NCI-H1417 treated with DMSO at 0.1 percent for 48 hours (cell line): Measurements from ENCODE around the gene LST1.
"Not testable (repeated sequence)": the region's sequence is repeated elsewhere in the genome, so short reads cannot be mapped to it uniquely, and the experiment has no call there.

Experiments
- DNase-seq: peaks from one replicate; lab custom pipeline; 2025; lab: John Stamatoyannopoulos, UW

LST1 gene

DNA sequence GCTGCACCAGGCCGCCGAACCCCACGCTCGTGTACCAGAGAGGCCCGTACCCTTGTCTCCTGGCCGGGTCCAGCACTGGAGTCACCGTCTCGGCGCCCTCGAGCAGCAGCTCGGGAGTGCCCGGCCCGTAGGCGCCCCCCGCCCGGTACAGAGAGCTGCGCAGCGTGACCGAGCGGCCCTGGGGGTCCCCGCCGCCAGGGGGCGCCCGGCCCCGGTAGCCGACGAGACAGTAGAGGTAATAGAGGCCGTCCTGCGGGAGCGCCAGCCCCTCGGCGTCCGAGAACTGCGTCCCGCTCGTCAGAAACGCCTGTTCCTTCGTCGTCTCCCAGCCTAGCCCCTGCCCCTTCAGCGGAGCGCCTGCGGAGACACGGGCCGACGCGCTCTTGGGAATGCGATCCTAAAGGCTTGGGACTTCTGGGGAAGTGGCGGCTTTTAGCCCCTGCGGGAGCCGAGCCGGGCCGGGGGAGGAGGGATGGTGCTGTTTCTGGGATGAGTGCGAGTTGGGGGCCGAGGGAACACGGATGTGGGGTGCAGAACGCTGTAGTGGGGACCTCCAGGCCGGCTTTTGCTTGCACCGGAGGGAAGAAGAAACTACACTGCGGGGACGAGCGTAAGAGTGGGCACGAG is 5.2 kb upstream of the LST1 start:
- DNase-seq, result no peak

DNA sequence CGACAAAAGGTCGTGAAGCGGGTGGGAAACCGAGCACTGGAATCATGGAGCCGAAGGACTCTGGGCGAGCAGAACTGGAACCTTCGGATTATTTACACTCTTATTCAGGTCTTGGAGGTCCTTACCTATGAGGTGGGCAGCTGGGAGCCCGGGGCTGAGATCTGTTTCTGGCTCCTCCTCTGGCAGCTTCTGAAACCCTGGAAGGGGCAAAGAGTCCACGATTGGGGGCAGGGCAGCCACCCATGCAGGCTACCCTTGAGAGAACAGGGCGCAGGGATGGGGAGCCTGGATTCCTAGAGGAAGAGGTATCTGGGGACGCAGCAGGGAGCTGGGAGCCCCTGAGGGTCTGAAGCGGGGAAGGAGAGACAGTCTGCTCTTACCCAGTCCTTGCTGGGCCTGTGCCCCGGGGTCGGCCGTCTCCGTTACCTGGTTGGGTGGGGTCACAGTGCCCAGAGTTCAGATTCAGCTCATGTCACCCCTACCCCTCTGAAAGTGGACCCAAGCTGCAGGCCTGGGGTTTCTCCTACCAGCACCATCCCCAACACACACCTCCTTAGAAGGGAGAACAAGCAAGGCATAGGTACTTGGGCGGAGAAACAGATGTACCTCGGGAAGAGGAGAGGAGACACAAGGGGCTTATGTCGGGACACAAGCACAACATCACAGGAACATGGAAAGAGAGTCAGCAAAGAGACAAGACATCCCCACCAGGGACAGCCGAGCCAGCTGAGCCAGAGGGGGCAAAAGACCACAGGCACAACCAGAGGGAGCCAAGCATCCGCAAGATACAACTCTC is 4.4 kb upstream of the LST1 start:
- no peak for DNase-seq

DNA sequence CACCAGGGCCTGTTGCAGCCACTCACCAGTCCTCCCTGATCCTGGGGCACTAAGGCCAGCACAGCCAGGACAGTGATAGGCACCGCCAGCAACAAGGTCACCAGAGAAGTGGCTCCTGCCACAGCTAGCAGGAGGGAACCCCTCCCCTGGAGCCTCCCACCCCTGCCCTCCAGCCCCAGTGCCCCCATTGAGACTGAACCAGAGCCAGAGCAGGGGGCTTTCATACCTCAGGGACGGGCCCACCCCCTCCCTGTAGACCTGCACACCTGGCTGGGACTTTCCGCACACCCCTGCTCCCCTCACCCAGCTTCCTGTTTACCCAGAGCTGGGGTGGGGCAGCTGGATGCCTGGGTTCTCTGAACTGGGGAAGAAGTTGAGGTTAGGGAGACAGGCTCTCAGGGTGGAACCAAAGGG is 3.8 kb upstream of the LST1 start, which contains the start of gene LTB:
TSS of gene LTB (minus strand) at position 195 of the 414 bp plus-strand sequence. CDS start at position 188, 7 bp downstream.
- no peak for DNase-seq

DNA sequence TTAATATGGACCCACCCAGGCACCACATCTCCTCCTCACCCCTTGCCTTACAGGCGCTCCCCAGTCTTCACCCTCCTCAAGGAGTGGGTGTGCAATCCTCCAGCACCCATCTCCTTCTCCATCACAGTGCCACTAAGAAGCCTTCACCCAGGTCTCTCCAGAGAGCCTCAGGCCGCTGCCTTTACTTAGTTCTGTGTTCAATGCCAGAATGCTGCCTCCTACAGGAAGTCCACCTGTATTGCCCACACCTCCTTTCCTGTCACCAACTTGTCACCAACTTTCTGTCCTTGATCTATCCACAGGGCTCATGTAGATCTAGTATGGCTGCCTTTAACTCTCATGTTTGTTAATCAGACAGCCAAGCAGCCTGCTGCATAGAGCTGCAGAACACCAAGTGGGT is 586 bp upstream of the LST1 start:
- no peak for DNase-seq

DNA sequence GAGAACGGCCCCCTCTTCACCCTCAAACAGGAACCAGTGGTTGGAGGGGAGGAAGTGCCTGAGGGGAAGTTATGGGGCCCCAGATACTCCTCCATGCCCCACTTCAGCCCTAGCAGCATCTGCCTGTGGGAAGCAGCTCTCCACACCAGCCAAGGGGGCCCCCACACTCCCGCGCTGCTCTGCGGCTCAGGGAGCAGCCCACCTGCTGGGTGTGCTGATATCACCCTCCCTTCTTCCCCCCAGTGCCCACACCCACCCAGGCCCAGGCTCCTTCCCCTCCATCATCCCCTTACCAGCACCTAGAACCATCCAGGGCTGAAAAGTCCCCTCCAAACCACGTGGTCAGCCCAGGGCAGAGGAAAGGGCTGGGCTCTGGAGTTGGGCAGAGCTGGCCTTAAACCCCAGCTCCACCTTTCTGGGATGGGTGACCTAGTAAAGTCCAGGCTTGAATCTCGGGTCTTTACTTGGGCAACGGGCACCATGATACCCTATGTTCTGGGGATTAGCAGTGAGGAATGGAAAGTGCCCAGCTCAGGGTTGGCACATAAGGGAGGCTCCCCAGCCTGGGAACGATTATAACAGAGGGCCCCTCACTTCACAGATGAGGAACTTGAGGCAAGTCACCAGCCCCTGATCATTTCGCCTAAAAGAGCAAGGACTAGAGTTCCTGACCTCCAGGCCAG is 663 bp downstream of the LST1 start:
- no peak for DNase-seq

GRCh38 chr6:31587791-31588777 is 2.0 kb downstream of the LST1 start:
- no peak for DNase-seq

GRCh38 chr6:31588871-31589650 is 3.0 kb downstream of the LST1 start:
- DNase-seq, result no peak

DNA sequence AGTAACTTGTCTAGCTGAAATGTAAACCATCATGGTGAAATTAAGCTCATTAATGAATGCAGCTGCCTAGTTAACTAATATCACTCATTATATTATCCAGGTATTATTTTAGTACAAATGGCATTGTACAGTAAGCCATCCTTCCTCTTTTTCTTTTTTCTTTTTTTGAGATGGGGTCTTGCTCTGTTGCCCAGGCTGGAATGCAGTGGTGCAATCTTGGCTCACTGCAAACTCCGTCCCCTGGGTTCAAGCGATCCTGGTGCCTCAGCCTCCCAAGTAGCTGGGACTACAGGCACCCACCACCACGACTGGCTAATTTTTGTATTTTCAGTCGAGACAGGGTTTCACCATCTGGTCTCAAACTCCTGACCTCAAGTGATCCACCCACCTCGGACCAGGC is 4.6 kb downstream of the LST1 start:
- DNase-seq, result not testable (repeated sequence)

- DNase-seq, result no peak
Observed at GRCh38 chr6:31592396-31592771, 6.3 kb downstream of the LST1 start.

GRCh38 chr6:31597006-31597405 is 10.9 kb downstream of the LST1 start:
- no peak for DNase-seq

- no peak for DNase-seq
Observed at GRCh38 chr6:31607317-31607716, 21.2 kb downstream of the LST1 start.

DNA sequence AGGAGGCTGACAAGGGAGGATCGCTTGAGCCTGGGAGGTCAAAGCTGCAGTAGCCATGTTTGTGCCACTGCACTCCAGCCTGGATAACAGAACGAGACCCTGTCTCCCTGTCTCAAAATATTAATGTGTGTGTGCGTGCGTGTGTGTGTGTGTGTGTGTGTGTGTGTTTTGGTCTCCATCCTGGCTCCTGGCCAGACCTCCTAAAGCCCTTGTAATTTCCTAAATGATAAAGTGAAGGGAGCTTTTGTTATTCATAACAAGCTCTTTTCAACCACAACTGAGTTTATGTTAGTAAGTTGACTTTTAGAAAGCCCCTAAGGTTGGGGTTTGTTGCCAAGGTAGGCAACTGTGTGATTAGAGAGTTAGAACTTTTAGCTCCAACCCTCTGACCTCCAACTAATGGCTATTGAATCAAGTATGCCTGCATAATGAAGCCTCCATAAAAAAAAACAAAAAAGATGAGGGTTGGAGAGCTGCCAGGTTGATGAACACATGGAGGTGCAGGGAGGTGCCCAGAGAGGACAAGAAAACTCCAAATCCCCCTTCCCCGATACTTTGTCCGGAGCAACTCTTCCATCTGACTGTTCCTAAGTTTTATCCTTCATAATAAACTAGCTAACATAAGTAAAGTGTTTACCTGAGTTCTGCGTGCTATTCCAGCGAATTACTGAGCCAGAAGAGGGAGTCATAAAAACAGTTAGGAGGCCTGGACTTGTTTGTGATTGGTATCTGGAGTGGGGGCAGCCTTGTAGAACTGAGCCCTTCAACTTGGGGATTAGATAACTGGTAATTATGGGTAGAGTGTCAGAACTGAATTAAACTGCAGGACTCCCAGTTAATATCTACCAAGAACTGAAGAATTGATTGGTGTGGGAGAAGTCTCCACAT is 23.7 kb downstream of the LST1 start:
- no peak for DNase-seq

- no peak for DNase-seq
Observed at GRCh38 chr6:31610968-31611367, 24.9 kb downstream of the LST1 start.

- no peak for DNase-seq
Observed at GRCh38 chr6:31614075-31614619, 28.1 kb downstream of the LST1 start.

GRCh38 chr6:31614684-31615578 is 28.9 kb downstream of the LST1 start, which contains the start of gene AIF1:
AIF1 (plus strand) TSS chr6:31615234; CDS start chr6:31615330, 96 bp downstream.
- DNase-seq, result no peak

DNA sequence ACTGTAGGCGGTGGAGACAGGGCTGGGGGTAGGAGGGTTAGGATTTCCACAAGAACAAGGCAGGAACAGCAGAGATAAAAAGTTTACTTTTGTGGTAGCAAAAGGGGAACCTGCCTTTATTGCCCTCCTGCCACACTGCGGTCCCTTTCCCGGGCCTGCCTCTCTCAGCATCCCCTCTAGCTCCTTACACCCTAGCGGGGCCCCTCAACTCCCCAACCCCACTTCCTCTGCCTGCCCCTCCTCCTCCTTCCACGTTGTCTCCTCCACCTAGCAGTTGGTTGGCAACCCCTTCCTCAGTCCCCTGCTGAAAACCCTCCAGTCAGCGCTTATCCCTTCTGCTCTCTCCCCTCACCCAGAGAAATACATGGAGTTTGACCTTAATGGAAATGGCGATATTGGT is 29.7 kb downstream of the LST1 start:
- no peak for DNase-seq

DNA sequence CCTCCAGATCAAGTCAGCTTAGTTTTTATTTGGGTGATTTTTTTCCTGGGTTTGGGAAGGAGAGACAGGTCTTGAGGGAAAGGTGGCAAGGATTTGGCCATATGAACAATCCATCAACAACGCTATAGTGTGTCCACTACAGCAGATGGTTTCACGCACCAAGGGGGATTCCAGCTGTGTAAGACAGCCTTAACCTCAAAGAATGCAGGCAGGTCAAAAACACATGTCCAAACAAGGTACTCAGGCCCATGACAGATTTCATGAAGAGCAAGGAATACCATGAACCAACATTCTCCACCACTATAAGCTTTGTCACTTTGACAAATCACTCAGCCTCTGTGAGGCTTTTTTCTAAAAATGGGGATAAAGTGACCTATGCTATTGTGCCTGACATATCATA is 30.9 kb downstream of the LST1 start:
- DNase-seq, result no peak

DNA sequence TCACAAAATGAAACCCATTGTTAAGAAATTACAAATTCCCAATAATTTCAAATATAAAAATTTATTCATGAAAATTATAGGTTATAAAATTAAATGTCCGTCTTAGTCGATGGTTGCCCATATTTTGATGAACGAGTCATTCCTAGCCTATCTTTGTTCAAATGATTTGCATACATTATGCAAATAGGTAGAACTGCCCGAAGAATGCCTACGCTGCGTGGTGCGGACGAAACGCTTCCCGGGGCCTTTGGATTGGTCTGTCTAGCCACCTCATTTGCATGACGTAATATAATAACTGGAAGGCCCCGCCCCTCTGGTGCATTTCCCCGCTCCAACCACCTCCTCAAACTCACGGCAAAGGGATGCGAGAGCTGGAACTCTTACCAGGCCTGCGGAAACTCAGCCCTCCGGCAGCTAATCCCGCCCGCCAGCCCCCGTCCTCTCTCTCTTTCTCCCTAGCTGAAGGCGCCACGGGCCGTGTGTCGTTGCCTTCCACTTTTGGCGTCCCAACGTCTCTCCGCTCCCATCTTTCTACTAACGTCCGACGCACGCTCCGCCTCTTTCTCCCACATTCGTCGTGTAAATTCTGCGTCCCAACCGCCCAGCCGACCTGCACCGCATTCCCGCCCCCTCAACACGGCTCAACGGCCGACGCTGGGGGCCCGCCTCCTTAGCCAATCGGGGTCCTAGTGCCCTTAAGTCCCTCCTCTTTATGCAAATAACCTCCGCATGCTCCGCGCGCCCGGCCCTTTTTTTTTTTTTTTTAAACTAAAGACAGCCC is 33.9 kb downstream of the LST1 start:
- DNase-seq, result peak; percentile 95
